ENCODE data around the gene RPL7A.

DNA sequence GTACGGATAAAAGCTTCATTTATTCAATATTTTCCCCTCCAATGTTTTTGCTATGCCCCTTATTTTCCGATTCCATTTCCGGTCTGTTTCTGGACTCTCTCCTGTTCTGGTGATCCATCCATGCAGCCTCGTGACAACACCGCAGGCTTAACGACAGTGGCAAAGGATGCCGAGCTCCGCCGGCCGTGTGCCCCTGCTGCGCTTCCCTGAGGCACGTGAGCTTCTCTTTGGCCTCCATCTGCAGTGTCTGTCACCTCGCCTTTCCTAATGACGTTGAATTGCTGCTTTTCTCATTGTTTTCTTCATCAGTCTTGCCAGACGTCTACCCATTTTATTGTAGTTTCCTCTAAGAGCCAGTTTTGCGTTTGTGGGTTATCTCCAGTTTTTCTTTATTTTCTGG, 40.7 kb upstream of the RPL7A start:
- TF ChIP-seq, protein P1, sequence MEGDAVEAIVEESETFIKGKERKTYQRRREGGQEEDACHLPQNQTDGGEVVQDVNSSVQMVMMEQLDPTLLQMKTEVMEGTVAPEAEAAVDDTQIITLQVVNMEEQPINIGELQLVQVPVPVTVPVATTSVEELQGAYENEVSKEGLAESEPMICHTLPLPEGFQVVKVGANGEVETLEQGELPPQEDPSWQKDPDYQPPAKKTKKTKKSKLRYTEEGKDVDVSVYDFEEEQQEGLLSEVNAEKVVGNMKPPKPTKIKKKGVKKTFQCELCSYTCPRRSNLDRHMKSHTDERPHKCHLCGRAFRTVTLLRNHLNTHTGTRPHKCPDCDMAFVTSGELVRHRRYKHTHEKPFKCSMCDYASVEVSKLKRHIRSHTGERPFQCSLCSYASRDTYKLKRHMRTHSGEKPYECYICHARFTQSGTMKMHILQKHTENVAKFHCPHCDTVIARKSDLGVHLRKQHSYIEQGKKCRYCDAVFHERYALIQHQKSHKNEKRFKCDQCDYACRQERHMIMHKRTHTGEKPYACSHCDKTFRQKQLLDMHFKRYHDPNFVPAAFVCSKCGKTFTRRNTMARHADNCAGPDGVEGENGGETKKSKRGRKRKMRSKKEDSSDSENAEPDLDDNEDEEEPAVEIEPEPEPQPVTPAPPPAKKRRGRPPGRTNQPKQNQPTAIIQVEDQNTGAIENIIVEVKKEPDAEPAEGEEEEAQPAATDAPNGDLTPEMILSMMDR (IDR thresholded peaks at IDR 0.05; ENCODE audit: insufficient read depth, low read length) = no peak
- no peak for TF ChIP-seq GABPA (IDR thresholded peaks at IDR 0.05; ENCODE audit: low read depth)
- TF ChIP-seq POLR2AphosphoS5 (IDR thresholded peaks at IDR 0.05; ENCODE audit: low read depth) = no peak
